ENCODE results near the gene TMED1.

GRCh38 chr19:10882108-10882457 lies 46.1 kb upstream of the TMED1 start:
- TF ChIP-seq POLR2AphosphoS5 (IDR thresholded peaks at IDR 0.05; ENCODE audit: borderline replicate concordance, low read depth, low read length) (no peak), EZH2 (IDR thresholded peaks at IDR 0.05) (no peak), FOXP2 (optimal IDR thresholded peaks at IDR 0.05; ENCODE audit: control extremely low read depth, extremely low read length, insufficient read depth) (no peak)
